Stomach (tissue), 4 donors: ENCODE data around the gene GALNT18.

ENCODE experiments used
- CTCF ChIP-seq, 7 experiments: fragments of 450-650 bp in 4 of 7; fragments of 200-600 bp in 3 of 7; sonication (generic) in 3 of 7; IDR thresholded peaks; one replicate each; pipeline ENCODE4 v1.5.1; 2016 to 2019; ENCODE audit warnings: antibody characterized with exemption in 7 of 7, control low read depth in 2 of 7, mild to moderate bottlenecking in 1 of 7
- POLR2A ChIP-seq, 4 donors: fragments of 450-650 bp; IDR thresholded peaks; one replicate each; pipeline ENCODE4 v1.6.1; 2016; ENCODE audit warnings: antibody characterized with exemption in 4 of 4, control low read depth in 2 of 4, mild to moderate bottlenecking in 1 of 4, moderate library complexity in 1 of 4

GRCh38 chr11:11521306-11522002, 100.4 kb downstream of the GALNT18 start:
- TF ChIP-seq CTCF (IDR thresholded peaks at IDR 0.05) = no peak
- TF ChIP-seq POLR2A (IDR thresholded peaks at IDR 0.05) = no peak
